H9 (cell line): ENCODE data around the gene ACTA1. TPM values are rescaled to one million over a fixed set of nuclear protein-coding genes. Genes with fewer than 3 reads are reported as not detected.

Experiments used
- DNase-seq: peaks from one replicate; pipeline ENCODE4 v3.0.0-alpha.2; 2017
- H2AFZ ChIP-seq: one replicate; pipeline ENCODE4 v1.6.1; 2013; ENCODE audit warnings: mild to moderate bottlenecking, low read length, control low read depth, moderate library complexity
- H2AK5ac ChIP-seq: 2 replicates; pipeline ENCODE4 v1.6.1; 2013; ENCODE audit warnings: low read length, control low read depth, mixed read lengths; ENCODE audit not compliant: insufficient read length
- H2BK120ac ChIP-seq: one replicate; pipeline ENCODE4 v1.6.1; 2013; ENCODE audit warnings: low read depth, mild to moderate bottlenecking, low read length, control low read depth, inconsistent platforms; ENCODE audit not compliant: poor library complexity, severe bottlenecking
- H2BK12ac ChIP-seq: 2 replicates; pipeline ENCODE4 v1.6.1; 2013; ENCODE audit warnings: low read length, control low read depth, mixed read lengths, low read depth; ENCODE audit not compliant: insufficient read length
- H2BK15ac ChIP-seq: 2 replicates; pipeline ENCODE4 v1.6.1; 2013; ENCODE audit warnings: low read depth, low read length, control low read depth
- H2BK20ac ChIP-seq: one replicate; pipeline ENCODE4 v1.6.1; 2013; ENCODE audit warnings: low read depth, mild to moderate bottlenecking, low read length, control low read depth, inconsistent platforms; ENCODE audit not compliant: poor library complexity, severe bottlenecking
- H2BK5ac ChIP-seq: 2 replicates; pipeline ENCODE4 v1.6.1; 2013; ENCODE audit warnings: low read length, control low read depth, mixed read lengths; ENCODE audit not compliant: insufficient read length
- H3K14ac ChIP-seq: 2 replicates; pipeline ENCODE4 v1.6.1; 2013; ENCODE audit warnings: low read length, control low read depth; ENCODE audit not compliant: insufficient read depth
- H3K18ac ChIP-seq: 2 replicates; pipeline ENCODE4 v1.6.1; 2013; ENCODE audit warnings: low read depth, mild to moderate bottlenecking, mixed read lengths, low read length, control low read depth; ENCODE audit not compliant: insufficient read length
- H3K23ac ChIP-seq: 2 replicates; pipeline ENCODE4 v1.6.1; 2013; ENCODE audit warnings: low read length, control low read depth, mixed read lengths, low read depth; ENCODE audit not compliant: insufficient read length
- H3K23me2 ChIP-seq: 2 replicates; pipeline ENCODE4 v1.6.1; 2013; ENCODE audit warnings: low read depth, mild to moderate bottlenecking, mixed read lengths, low read length, control low read depth; ENCODE audit not compliant: insufficient read length, poor library complexity, severe bottlenecking
- H3K27ac ChIP-seq: 2 replicates; pipeline ENCODE4 v1.5.1; 2013; ENCODE audit warnings: low read length, control low read depth, mixed read lengths, low read depth; ENCODE audit not compliant: insufficient read length
- H3K27me3 ChIP-seq: 2 replicates; pipeline ENCODE4 v1.6.1; 2013; ENCODE audit warnings: low read length, control low read depth, inconsistent platforms; ENCODE audit not compliant: insufficient read depth
- H3K4ac ChIP-seq: 2 replicates; pipeline ENCODE4 v1.6.1; 2013; ENCODE audit warnings: low read depth, mild to moderate bottlenecking, control low read depth, inconsistent platforms, low read length, moderate library complexity
- H3K4me1 ChIP-seq: 2 replicates; pipeline ENCODE4 v1.6.1; 2013; ENCODE audit warnings: low read length, control low read depth, inconsistent platforms; ENCODE audit not compliant: insufficient read depth
- H3K4me2 ChIP-seq: 2 replicates; pipeline ENCODE4 v1.6.1; 2013; ENCODE audit warnings: low read length, control low read depth, mixed read lengths; ENCODE audit not compliant: insufficient read length, insufficient read depth
- H3K56ac ChIP-seq: 2 replicates; pipeline ENCODE4 v1.6.1; 2013; ENCODE audit warnings: low read depth, mild to moderate bottlenecking, mixed read lengths, low read length, control low read depth; ENCODE audit not compliant: insufficient read length
- H3K79me1 ChIP-seq: 2 replicates; pipeline ENCODE4 v1.6.1; 2013; ENCODE audit warnings: low read depth, mild to moderate bottlenecking, moderate library complexity, low read length, control low read depth, inconsistent platforms; ENCODE audit not compliant: insufficient read depth, poor library complexity, severe bottlenecking
- H3K79me2 ChIP-seq: 2 replicates; pipeline ENCODE4 v1.6.1; 2013; ENCODE audit warnings: low read length, control low read depth, inconsistent platforms; ENCODE audit not compliant: insufficient read depth
- H3K9ac ChIP-seq: 2 replicates; pipeline ENCODE4 v1.6.1; 2013; ENCODE audit warnings: low read length, control low read depth, mixed read lengths; ENCODE audit not compliant: insufficient read length; ENCODE audit errors: extremely low read depth
- H3K9me3 ChIP-seq: one replicate; pipeline ENCODE4 v1.6.1; 2013; ENCODE audit warnings: low read depth, low read length, inconsistent platforms; ENCODE audit not compliant: control insufficient read depth
- H3T11ph ChIP-seq: one replicate; pipeline ENCODE4 v1.6.1; 2013; ENCODE audit warnings: mild to moderate bottlenecking, low read length, control low read depth, inconsistent platforms
- H4K20me1 ChIP-seq: one replicate; pipeline ENCODE4 v1.6.1; 2013; ENCODE audit not compliant: control insufficient read depth, insufficient read length, insufficient read depth
- H4K5ac ChIP-seq: 2 replicates; pipeline ENCODE4 v1.6.1; 2013; ENCODE audit warnings: low read depth, mild to moderate bottlenecking, mixed read lengths, low read length, control low read depth; ENCODE audit not compliant: insufficient read length
- H4K8ac ChIP-seq: replicated peaks from 2 replicates; pipeline ENCODE4 v1.6.1; 2013; ENCODE audit warnings: low read length, control low read depth, mixed read lengths, low read depth; ENCODE audit not compliant: insufficient read length
- H4K91ac ChIP-seq: 2 replicates; pipeline ENCODE4 v1.6.1; 2013; ENCODE audit warnings: low read depth, mild to moderate bottlenecking, moderate library complexity, mixed read lengths, low read length, control low read depth; ENCODE audit not compliant: insufficient read length
- H3K27ac Mint-ChIP-seq, 3 experiments: 2 replicates in 2 of 3; 3 replicates in 1 of 3; pipeline ENCODE4 v1.8.0; 2020 to 2021; ENCODE audit warnings: mixed read lengths in 3 of 3, mild to moderate bottlenecking in 1 of 3, moderate library complexity in 1 of 3
- H3K27me3 Mint-ChIP-seq: 2 replicates; pipeline ENCODE4 v1.8.0; 2021; ENCODE audit warnings: low read depth, mild to moderate bottlenecking, moderate library complexity, mixed read lengths
- H3K36me3 Mint-ChIP-seq, 3 experiments: 2 replicates in 2 of 3; 3 replicates in 1 of 3; pipeline ENCODE4 v1.8.0; 2020 to 2021; ENCODE audit warnings: low read depth in 3 of 3, mixed read lengths in 3 of 3; ENCODE audit not compliant: insufficient read depth in 1 of 3
- H3K4me1 Mint-ChIP-seq, 2 experiments: 2 replicates each; pipeline ENCODE4 v1.8.0; 2020; ENCODE audit warnings: mixed read lengths in 2 of 2
- H3K4me3 Mint-ChIP-seq, 2 experiments: 2 replicates in 1 of 2; 3 replicates in 1 of 2; pipeline ENCODE4 v1.8.0; 2020 to 2021; ENCODE audit warnings: mild to moderate bottlenecking in 2 of 2, mixed read lengths in 2 of 2, moderate library complexity in 1 of 2
- H3K9me3 Mint-ChIP-seq, 2 experiments: 2 replicates in 1 of 2; 3 replicates in 1 of 2; pipeline ENCODE4 v1.8.0; 2020; ENCODE audit warnings: mild to moderate bottlenecking in 2 of 2, mixed read lengths in 2 of 2, moderate library complexity in 1 of 2
- WGBS: extraction: QIAGEN DNeasy Blood & Tissue Kit; methylation state at CpG from one replicate; pipeline ENCODE4 v1.1.7; 2013; ENCODE audit warnings: missing lambda C conversion rate, low lambda C conversion rate, mixed read lengths; ENCODE audit not compliant: insufficient read length; ENCODE audit errors: extremely low coverage; 5-methylcytosine and 5-hydroxymethylcytosine counted together
- total RNA-seq: library from RNA; stranded (reverse); gene quantifications from 2 replicates; pipeline ENCODE4 v1.2.1, GENCODE V29; 2021
- TF ChIP-seq, protein P1 (sequence below): fragments of 200-600 bp; sonication (generic); conservative IDR thresholded peaks from 3 replicates; pipeline ENCODE4 v1.8.0; 2021; ENCODE audit warnings: antibody characterized with exemption, mild to moderate bottlenecking

The ACTA1 gene
- total RNA-seq, 1 experiment from 2014 or later: 48.5 TPM

DNA sequence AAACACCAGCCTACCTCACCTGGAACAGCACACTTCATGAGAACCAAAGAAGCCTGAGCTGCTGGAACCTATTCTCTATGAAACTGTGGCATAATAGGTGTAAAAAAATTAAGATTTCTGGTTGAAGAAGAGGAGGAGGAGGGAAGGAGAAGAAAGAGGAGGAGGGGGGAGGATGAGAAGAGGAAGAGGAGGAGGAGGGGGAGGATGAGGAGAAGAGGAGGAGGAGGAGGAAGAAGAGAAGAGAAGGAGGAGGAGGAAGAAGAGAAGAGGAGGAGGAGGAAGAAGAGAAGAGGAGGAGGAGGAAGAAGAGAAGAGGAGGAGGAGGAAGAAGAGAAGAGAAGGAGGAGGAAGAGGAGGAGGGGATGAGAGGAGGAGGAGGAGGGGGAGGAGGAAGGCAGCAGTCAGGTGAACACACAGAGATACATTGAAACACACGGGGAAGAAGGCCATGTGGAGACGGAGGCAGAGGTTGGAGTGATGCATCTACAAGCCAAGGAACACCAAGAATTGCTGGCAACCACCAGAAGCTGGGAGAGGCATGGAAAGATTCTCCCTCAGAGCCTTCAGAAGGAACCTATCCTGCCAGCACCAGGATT, 8.2 kb downstream of the ACTA1 start:
- no peak overlapping the region for H4K8ac ChIP-seq
- peaks cover 18 to 21% of the 10 kb centered on the region in 2 experiments for H3K9me3 Mint-ChIP-seq
- no peak overlapping the region for H4K91ac ChIP-seq
- H4K5ac ChIP-seq: no peak overlapping the region
- H3K9ac ChIP-seq: no peak overlapping the region
- H2BK20ac ChIP-seq: no peak overlapping the region
- no peak overlapping the region for H2BK15ac ChIP-seq
- TF ChIP-seq, protein P1, sequence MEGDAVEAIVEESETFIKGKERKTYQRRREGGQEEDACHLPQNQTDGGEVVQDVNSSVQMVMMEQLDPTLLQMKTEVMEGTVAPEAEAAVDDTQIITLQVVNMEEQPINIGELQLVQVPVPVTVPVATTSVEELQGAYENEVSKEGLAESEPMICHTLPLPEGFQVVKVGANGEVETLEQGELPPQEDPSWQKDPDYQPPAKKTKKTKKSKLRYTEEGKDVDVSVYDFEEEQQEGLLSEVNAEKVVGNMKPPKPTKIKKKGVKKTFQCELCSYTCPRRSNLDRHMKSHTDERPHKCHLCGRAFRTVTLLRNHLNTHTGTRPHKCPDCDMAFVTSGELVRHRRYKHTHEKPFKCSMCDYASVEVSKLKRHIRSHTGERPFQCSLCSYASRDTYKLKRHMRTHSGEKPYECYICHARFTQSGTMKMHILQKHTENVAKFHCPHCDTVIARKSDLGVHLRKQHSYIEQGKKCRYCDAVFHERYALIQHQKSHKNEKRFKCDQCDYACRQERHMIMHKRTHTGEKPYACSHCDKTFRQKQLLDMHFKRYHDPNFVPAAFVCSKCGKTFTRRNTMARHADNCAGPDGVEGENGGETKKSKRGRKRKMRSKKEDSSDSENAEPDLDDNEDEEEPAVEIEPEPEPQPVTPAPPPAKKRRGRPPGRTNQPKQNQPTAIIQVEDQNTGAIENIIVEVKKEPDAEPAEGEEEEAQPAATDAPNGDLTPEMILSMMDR: no peak
- H3T11ph ChIP-seq: no peak overlapping the region
- no peak overlapping the region for H2AFZ ChIP-seq
- no peaks in the 10 kb centered on the region for H3K79me1 ChIP-seq
- no CpG with 5 or more reads among the region's 2 CpGs for WGBS
- no peaks in the 10 kb centered on the region for H3K79me2 ChIP-seq
- H2BK5ac ChIP-seq: no peak overlapping the region
- no peaks in the 10 kb centered on the region; the same call in 1 of the 2 replicates for H3K27me3 ChIP-seq
- H2BK12ac ChIP-seq: no peak overlapping the region
- no peak overlapping the region for H2AK5ac ChIP-seq
- no peaks in the 10 kb centered on the region for H4K20me1 ChIP-seq
- H3K27ac Mint-ChIP-seq: no peak overlapping the region
- peaks cover 0 to 10% (median 9%) of the 10 kb centered on the region in 3 experiments; a peak in 6 of 7 replicates for H3K36me3 Mint-ChIP-seq
- no peak overlapping the region for H3K27ac ChIP-seq
- no peak overlapping the region for H3K4ac ChIP-seq
- no peak overlapping the region for H3K56ac ChIP-seq
- no peak overlapping the region for H3K4me3 Mint-ChIP-seq
- H3K18ac ChIP-seq: no peak overlapping the region
- no peak overlapping the region for H3K14ac ChIP-seq
- H3K4me2 ChIP-seq: no peak overlapping the region
- no peak overlapping the region for H3K23ac ChIP-seq
- H3K23me2 ChIP-seq: no peaks in the 10 kb centered on the region
- no peak overlapping the region for H2BK120ac ChIP-seq
- no peaks in the 10 kb centered on the region for H3K9me3 ChIP-seq
- no peaks in the 10 kb centered on the region for H3K4me1 ChIP-seq
- DNase-seq: no peak
- H3K4me1 Mint-ChIP-seq: peaks cover 7% of the 10 kb centered on the region in 2 experiments
- H3K27me3 Mint-ChIP-seq: peaks cover 45% of the 10 kb centered on the region
